ENCODE data around the gene CFAP61.

GRCh38 chr20:20075032-20075431 is 22.7 kb downstream of the CFAP61 start:
- TF ChIP-seq POLR2A (IDR thresholded peaks at IDR 0.05) (peak; percentile 74 to 83), CTCF (IDR thresholded peaks at IDR 0.05 in 4 of 5, conservative IDR thresholded peaks at IDR 0.05 in 1 of 5) (peak in 2 of 5 experiments; percentile 2 to 9)
